Measurements from ENCODE around the gene MAPKAP1.
"Not testable (repeated sequence)": the region's sequence is repeated elsewhere in the genome, so short reads cannot be mapped to it uniquely, and the experiment has no call there.

DNA sequence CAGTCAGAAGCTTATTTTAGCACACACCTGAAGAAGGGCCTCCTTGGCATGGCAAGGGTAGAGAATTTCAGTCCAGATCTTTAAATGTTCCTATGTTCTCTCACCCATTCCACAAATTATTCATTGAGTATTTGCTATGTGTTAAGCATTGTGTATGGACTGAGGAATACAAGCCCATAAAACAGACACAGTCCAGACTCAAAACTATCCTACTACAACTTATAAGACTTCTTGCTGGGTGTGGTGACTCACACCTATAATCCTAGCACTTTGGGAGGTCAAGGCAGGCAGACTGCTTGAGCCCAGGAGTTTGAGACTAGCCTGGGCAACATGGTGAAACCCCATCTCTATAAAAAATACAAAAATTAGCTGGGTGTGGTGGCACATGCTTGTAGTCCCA lies 141.0 kb downstream of the MAPKAP1 start:
- TF ChIP-seq, protein P1, sequence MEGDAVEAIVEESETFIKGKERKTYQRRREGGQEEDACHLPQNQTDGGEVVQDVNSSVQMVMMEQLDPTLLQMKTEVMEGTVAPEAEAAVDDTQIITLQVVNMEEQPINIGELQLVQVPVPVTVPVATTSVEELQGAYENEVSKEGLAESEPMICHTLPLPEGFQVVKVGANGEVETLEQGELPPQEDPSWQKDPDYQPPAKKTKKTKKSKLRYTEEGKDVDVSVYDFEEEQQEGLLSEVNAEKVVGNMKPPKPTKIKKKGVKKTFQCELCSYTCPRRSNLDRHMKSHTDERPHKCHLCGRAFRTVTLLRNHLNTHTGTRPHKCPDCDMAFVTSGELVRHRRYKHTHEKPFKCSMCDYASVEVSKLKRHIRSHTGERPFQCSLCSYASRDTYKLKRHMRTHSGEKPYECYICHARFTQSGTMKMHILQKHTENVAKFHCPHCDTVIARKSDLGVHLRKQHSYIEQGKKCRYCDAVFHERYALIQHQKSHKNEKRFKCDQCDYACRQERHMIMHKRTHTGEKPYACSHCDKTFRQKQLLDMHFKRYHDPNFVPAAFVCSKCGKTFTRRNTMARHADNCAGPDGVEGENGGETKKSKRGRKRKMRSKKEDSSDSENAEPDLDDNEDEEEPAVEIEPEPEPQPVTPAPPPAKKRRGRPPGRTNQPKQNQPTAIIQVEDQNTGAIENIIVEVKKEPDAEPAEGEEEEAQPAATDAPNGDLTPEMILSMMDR (IDR thresholded peaks at IDR 0.05): not testable (repeated sequence)
- not testable (repeated sequence) for TF ChIP-seq POLR2A, POLR2AphosphoS5 (IDR thresholded peaks at IDR 0.05)
